IPS-NIHi7 (cell line): ENCODE results near the gene DNPEP.

ENCODE experiments used
- DNase-seq: peaks from one replicate; pipeline ENCODE4 v3.0.0; 2012; ENCODE audit warnings: mixed read lengths; ENCODE audit errors: extremely low spot score

DNPEP gene

DNA sequence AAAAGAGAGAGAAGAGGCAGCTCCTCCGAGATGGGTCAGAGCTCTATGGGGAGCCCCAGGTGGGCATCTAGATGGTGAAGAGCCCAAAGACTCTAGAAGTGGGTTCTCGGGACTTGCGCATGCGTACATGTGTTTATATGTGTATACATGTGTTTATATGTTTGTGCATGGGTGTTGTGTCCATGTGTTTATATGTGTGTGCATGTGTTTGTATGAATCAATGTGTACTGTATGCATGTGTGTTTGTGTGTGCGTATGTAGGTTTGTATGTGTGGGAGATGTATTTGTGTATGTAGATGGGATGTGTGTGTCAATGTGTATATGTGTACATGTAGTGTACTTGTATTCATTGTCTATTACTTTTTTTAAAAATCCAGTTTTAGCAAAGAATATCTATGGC is 25.6 kb downstream of the DNPEP start:
- DNase-seq = no peak

DNA sequence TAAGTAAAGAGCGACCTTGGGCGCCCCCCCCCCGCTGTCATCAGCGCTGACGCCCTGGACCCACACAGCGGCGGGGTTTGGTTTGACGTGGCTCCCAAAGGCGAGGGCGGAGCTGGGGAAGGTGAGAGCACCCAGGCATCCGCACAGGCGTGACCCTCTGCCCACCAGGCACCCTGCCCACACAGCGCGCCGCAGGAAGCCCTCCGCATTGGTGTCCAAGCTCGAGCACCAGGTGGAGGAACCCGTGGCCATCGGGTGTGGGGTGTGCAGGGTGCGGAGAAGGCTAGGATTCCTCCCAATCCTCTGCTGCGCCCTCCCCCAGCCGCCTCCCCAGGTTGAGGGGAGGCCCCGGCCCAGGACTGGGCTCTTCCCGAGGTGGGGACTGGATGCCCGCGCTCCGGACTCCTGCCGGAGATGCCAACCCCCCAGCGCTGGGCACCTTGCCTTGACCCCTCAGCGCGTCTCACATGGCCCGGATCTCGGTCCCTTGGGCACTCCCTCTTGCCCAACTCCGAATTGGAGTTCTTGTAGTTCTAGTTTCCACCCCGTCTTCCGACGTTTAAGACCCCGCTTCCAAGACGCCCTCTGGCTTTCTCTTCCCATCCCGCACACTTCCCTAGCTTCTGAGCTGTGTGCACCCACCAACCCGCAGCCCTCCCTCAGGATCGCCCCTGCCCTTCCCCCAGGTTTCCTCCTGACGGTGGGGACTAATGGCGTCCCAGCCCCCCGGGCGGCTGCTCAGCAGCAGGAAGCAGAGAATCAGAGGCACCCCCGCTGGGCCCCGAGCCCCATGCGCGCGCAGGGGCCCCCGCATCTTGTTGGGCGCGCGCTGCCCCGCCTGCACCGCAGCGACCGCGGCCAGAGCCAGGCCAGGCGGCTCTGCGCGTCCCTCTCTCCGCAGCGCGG is 29.3 kb downstream of the DNPEP start:
- peak; percentile 34 for DNase-seq

DNA sequence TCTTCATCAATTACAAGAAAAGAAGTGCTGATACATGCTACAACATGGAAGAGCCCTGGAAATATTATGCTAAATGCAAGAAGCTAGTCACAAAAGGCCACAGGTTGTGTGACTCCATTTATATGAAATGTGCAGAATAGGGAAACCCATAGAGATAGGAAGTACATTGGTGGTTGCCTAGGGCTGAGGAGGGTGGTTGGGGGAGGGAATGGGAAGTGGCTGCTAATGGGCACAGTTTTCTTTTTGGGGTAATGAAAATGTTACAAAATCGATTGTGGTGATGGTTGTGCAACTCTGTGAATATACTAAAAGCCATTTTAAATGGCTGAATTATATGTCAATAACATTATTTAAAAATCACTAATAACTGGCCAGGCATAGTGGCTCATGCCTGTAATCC is 30.9 kb downstream of the DNPEP start:
- DNase-seq = no peak

DNA sequence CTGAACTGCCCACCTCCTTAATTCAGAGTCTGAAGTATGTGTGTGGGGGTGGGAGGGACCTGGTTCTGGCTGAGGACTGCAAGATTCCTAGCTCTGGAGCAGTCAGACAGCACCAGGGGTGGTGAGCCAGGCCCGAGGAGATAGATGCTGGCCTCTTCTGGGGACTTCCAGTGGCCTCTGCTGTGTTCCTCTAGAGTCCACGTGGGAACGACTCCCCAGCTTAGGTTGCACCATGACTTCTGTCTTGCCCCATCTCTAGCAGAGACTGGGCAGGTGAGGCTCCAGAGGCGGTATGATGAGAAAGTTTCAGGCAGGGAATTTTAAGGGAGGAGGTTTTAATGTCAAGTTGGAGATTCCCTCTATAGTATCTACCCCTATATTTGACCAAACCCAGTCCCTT is 33.1 kb downstream of the DNPEP start:
- no peak for DNase-seq

DNA sequence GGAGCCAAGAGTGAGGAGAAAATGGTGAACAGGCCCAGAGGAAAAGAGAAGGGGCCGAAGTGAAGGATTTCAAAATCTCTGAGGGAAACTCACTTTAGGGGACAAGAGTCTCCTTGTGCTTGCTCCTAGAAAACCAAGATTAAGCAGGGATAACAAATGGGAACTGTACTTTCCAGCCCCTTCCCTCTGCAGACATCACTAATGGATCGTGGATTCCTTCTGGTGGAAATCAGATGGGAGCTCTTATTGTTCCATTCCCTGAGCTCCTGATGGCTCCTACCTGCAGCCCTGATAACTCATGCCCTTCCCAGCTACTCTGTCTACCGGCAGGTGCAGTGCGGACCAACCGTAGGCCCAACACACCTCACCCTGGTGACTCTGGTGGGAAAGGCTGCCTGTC is 34.6 kb downstream of the DNPEP start:
- DNase-seq = no peak

DNA sequence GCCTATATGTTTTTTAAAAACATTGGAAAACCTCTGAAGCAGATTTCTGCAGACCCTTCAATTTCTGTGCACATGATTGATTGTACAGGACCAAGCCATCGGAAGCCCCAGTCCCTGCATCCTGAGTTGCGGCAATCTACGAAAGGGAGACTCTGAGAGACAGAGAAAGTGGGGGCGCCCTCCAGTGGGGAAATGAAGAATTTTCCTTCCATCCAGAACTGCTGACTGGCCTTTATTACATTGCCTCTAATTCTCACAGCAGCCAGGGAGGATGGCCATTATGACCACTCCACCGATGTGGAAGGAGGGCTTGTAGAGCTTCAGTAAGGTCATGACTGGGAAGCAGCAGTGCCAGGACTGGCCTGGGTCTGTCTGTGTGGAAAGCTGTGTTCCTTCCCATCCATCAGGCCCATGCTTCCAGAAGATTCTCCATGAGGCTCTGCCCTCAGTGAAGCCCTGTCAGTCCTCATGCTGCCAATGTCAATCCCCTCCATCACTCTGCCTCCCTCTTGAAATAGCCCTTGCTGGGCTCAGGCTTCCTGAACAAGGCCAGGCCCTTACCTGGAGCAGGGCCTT is 35.2 kb downstream of the DNPEP start:
- DNase-seq = peak; percentile 86

DNA sequence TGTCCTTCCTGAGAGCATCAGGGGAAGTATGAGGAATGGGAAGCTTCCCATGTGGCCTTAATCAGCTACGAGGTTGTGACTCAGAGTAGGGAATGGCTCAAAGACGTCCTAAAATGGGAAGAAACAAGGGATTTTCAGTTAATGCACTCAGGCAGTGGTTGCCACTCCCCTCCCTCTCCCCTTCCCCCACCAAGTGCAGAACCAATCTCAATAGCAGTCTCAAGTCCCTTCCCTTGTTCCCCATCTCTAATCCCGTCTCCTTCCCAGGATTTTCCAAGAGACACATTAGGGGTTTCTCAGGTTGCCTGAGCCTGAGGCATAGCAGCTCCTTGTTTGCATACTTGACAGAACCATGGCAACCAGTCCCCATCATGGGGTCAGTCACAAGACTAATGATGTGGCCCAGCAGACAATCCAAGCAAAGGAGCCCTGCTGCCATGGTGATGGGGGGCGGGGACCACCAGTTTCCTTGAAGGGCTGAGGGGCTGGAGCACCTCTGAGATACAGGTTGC is 36.9 kb downstream of the DNPEP start:
- DNase-seq = no peak

DNA sequence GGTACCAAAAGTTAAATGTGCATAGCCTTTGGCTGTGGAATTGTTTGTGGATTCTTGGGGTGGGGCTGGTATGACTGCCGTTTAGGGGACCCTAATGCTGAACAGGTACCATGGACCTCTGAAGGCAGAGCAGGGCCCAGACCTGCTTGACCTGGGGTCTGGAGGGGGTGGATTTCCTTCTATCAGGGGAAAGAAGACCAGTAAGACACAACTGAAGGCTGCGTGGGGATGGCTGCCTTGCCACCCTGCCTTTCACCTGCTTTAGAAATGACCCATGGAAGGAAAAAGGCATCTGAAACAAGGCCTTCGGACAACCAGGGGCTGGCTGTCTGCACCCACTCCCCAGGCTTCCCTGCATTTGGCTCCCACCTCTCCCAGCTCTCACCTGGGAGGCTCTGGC is 37.5 kb downstream of the DNPEP start:
- DNase-seq = no peak

DNA sequence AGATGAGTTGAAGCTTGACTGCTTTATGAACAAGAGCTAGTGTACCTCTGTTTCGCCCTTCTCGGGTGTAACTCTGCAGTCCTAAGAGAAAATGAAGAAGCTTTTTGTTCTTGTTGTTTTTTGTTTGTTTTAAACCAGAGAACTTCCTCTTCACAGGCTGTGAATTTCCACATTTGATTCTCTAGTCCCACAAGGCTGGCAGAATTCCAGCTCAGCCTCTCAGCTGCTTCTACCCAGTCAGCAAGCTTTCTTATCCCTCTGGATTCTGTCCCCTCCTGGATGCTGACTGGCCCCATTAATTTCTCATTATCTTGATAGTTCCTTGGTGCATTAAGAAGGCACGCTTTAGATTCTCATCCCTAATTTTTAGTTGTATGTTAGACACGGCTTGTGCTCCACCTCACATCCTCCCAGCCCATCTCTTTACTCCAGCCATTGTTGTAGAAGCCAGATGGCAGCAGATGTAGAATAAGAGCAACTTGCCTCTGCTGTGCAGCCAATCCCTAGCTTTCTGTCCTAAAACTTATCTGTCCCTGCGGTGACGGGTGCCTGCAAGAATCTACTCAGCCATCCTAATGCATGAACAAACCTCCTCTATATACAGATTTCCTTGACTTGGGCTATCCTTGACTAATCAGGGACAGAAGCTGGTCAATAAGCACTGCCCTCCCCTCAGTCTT is 42.8 kb downstream of the DNPEP start:
- DNase-seq = no peak

DNA sequence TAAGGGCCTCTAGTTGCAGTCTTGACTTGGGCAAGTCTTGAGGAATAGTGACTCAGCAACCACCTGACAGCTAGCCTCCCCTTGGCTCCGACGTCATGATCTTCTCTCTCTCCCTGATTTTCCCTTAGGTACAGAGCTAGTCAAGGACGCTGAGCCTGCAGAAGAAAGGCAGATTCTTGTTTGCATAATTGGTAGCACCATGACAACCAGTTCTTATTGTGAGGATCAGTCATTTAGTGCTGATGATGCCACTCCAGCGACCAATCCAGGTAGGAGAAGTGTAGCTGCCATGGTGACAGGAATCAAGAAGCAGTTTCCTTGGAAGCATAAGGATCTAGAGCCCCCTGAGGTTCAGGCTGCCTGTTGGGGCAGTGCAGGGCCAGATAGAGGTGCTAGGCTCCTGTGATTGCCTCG is 52.3 kb downstream of the DNPEP start:
- DNase-seq = no peak

DNA sequence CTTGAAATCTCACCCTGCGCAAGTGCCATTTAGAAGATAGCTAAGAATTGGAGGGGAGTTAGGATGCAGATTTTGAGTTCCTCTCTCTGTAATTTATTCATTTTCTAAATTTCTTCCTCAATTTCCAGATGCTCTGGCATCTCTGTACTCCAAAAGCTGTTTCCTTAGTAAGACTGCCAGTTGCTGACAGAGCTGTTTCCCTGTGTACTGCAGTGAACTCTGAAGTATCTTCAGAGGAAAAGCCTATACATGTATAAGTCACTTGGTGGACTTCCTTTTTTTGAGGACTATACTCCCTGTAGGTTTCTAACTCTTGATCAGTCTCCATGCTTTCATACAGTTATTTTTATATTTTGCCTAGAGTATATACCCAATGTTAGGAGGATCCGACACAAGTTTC is 53.6 kb downstream of the DNPEP start:
- DNase-seq = no peak

DNA sequence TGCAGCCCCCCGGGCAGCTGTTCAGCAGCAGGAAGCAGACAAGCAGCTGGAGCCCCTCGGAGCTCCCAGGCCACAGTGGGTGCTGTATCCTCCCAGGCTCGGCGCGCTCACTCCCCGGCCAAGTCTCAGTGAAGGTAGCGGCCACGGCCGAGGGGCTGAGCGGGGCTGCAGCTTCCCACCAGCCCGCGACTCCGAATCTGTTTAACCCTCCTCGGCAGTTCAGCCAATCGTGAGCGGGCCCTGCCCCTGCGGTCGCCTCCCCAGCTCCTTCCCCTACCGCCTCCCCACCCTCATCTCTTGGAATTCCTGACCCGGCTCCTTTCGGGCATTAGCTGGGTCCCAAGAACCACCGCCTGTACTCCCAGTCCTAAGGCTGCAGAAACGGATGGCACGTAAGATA is 55.2 kb downstream of the DNPEP start, which contains the start of gene RESP18:
TSS of gene RESP18 (minus strand) at position 203 of the 400 bp plus-strand sequence.
- peak; percentile 67 for DNase-seq

DNA sequence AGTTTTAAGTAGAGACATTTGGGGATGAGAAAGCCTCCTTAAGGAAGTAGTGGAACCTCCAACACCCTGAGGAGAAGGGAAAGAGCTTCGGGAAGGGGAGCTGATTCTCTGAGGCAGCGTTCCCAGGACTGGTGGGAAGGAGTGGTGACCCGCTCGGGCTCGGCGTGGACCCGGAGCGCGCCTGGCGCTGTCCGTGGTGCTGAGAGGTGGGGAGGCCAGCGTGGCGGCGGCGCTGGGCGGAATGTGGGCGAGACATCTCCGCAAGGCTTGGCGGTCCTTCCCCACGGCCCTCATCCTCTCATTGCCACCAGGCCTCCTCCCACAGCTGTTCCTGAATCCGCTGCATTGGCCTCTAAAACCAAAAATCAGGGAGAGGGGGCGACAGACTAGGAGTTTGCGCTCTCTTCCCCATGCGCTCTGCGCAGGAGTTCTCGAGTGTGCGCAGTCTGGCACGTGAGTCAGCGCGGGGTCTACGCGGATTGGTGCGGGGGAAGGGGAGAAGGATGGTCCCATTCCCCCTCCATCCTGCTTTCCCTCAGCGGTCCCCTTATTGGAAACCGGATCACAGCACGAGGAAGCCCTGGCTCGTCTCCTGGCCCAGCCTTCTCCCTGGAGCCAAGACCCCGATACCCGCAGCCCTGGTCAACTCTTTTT is 56.0 kb downstream of the DNPEP start:
- DNase-seq = peak; percentile 86

DNA sequence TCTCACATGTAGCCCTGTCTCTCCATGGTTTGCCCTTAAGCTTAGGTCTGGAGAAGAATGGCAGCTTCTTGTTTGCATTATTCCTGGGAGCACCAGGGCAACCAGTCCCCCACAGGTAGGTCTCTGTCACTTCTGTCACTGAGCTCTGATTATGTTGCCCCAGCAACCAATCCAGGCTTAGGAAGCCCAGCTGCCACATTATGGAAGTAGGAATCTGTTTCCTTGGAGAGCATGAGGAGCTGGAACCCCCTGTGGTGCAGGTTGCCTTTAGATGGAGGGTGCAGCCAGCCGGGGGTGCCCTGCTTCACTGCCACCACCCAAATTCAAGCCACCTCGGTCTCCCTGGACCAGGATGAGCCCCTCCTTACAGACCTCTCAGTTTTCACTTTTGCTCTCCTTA is 60.0 kb downstream of the DNPEP start:
- no peak for DNase-seq

DNA sequence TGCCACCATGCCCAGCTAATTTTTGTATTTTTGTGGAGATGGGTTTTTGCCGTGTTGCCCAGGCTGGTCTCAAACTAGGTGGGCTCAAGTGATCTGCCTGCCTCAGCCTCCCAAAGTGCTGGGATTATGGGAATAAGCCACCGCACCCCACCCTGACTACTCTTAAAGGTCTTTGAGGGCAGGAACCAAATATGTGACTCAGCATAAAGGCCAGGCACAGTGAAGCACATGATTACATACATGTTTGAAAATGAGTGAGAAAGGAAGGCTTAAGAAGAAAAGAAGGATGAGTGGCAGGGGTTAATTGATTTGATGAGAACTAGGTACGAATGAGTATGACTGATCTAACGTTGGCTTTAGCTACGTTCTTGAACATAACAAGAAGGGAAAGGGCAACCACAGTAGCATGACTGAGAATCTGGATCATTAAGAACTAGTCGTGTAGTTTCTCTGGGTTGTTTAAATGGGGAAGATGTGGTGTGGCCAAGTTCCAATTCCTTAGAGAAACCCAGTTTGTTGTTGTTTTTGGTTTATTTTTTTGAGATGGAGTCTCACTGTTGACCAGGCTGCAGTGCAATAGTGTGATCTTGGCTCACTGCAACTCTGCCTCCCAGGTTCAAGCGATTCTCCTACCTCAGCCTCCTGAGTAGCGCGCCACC is 61.9 kb downstream of the DNPEP start:
- DNase-seq = no peak

DNA sequence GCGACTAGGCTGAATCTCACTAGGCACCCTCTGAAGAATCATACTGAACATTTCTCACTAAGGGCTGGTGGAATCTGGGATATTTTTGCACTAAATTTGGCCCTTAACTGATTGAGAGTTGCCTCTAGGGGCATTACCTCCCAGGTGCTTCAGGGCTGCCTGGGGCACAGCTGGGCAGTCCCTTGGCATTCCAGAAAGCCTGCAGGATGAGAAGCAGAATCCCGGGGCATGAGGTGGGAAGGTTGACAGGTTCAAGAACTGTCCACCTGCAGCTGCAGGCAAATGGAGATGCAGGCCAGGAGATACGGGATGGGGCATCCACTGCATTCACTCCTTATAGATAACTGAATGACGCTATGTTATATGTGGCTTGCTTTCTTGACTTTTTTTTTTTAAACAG is 62.6 kb downstream of the DNPEP start:
- no peak for DNase-seq

DNA sequence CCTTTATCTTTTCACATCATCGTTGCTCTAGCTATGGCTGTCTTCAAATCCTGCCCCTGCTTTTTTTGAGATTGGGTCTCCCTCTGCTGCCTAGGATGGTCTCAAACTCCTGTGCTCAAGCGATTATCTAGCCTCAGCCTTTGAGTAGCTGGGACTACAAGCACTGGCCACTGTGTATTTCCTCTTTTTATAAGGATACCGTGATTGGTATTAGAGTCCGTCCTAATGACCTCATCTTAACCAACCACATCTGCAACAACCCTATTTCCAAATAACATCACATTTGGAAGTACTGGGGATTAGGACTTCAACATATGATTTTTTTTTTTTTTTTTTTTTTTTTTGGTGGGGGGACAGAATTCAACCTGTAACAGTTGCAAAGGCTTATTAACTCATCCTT is 64.3 kb downstream of the DNPEP start:
- DNase-seq = no peak
